Uterus (tissue), 2 donors: Measurements from ENCODE around the gene DNAJB8.

Experiments
- POLR2A ChIP-seq, 2 donors: fragments of 450-650 bp; IDR thresholded peaks; one replicate each; pipeline ENCODE4 v1.6.1; 2016; ENCODE audit warnings: antibody characterized with exemption in 2 of 2, mild to moderate bottlenecking in 1 of 2, moderate library complexity in 1 of 2
- TF ChIP-seq, protein P1 (sequence below), 4 experiments: fragments of 200-600 bp in 2 of 4; fragments of 450-650 bp in 2 of 4; sonication (generic) in 2 of 4; IDR thresholded peaks; one replicate each; pipeline ENCODE4 v1.5.1; 2016 to 2019; ENCODE audit warnings: antibody characterized with exemption in 4 of 4, mild to moderate bottlenecking in 2 of 4, moderate library complexity in 1 of 4

DNA sequence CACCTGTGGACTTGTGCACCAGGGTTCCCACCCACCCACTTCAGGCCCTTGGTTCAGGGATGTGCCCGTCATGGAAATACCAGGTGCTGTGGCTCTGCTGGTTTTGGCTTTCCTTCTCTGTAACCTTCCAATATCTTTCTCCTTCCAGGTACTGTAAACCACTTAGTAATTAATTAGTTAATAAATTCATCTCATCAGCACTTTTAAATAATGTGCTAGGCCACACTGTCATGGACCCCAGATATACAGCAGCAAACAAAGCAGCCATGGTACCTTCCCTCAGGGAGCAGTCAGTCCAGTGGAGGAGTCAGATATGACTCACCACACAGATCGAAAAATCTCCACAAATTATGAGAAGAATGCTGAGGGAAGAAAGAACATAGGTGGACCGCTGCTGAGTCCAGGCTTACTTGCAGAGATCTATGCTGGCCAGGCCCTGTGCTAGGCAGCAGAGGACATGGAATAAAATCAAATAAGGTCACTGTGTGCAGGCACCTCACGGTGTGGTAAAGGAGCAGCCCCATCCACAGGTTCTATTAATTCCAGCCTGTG, 33.1 kb upstream of the DNAJB8 start:
- TF ChIP-seq, protein P1, sequence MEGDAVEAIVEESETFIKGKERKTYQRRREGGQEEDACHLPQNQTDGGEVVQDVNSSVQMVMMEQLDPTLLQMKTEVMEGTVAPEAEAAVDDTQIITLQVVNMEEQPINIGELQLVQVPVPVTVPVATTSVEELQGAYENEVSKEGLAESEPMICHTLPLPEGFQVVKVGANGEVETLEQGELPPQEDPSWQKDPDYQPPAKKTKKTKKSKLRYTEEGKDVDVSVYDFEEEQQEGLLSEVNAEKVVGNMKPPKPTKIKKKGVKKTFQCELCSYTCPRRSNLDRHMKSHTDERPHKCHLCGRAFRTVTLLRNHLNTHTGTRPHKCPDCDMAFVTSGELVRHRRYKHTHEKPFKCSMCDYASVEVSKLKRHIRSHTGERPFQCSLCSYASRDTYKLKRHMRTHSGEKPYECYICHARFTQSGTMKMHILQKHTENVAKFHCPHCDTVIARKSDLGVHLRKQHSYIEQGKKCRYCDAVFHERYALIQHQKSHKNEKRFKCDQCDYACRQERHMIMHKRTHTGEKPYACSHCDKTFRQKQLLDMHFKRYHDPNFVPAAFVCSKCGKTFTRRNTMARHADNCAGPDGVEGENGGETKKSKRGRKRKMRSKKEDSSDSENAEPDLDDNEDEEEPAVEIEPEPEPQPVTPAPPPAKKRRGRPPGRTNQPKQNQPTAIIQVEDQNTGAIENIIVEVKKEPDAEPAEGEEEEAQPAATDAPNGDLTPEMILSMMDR (IDR thresholded peaks at IDR 0.05), result no peak
- no peak for TF ChIP-seq POLR2A (IDR thresholded peaks at IDR 0.05)
